Mesodermal cell (in vitro differentiated cells): ENCODE measurements around the gene RHBDD3.
"Not testable (repeated sequence)": the region's sequence is repeated elsewhere in the genome, so short reads cannot be mapped to it uniquely, and the experiment has no call there.

Source experiments
- H3K27ac ChIP-seq: 2 replicates; pipeline ENCODE4 v1.7.0; 2013; ENCODE audit warnings: mild to moderate bottlenecking, low read depth, low read length, moderate library complexity; ENCODE audit not compliant: severe bottlenecking
- H3K36me3 ChIP-seq: 2 replicates; pipeline ENCODE4 v1.7.1; 2013; ENCODE audit warnings: mild to moderate bottlenecking, low read length, moderate library complexity; ENCODE audit not compliant: control insufficient read depth, insufficient read depth
- H3K4me1 ChIP-seq: one replicate; pipeline ENCODE4 v1.7.1; 2013; ENCODE audit warnings: mild to moderate bottlenecking, low read length; ENCODE audit not compliant: insufficient read depth, control insufficient read depth, poor library complexity, severe bottlenecking
- H3K4me3 ChIP-seq: 2 replicates; pipeline ENCODE4 v1.7.0; 2013; ENCODE audit warnings: low read length, control low read depth, mild to moderate bottlenecking; ENCODE audit not compliant: insufficient read depth, poor library complexity, severe bottlenecking; ENCODE audit errors: extremely low read depth
- H3K9me3 ChIP-seq: 2 replicates; pipeline ENCODE4 v1.7.1; 2013; ENCODE audit warnings: mild to moderate bottlenecking, low read length, moderate library complexity; ENCODE audit not compliant: control insufficient read depth
- whole genome bisulfite sequencing, 2 experiments: methylation state at CpG; one replicate each; pipeline ENCODE4 v1.1.5; 2013; ENCODE audit warnings: missing lambda C conversion rate in 2 of 2; ENCODE audit not compliant: insufficient coverage in 2 of 2; 5-methylcytosine and 5-hydroxymethylcytosine counted together

Gene RHBDD3

GRCh38 chr22:29257751-29258181 lies 10.0 kb downstream of the RHBDD3 start:
- no peak overlapping the region for H3K27ac ChIP-seq
- no peaks in the 10 kb centered on the region for H3K9me3 ChIP-seq
- H3K36me3 ChIP-seq: peaks cover 14% of the 10 kb centered on the region
- no peaks in the 10 kb centered on the region for H3K4me1 ChIP-seq
- H3K4me3 ChIP-seq: no peak overlapping the region
- 91% methylated on average over 7 to 8 of the region's 8 CpGs for WGBS, 2 experiments

GRCh38 chr22:29256606-29257325 lies 11.0 kb downstream of the RHBDD3 start:
- no peak overlapping the region for H3K4me3 ChIP-seq
- 84 to 93% methylated on average over 6 to 7 of the region's 8 CpGs for WGBS, 2 experiments
- peaks cover 14% of the 10 kb centered on the region for H3K36me3 ChIP-seq
- no peaks in the 10 kb centered on the region for H3K9me3 ChIP-seq
- no peak overlapping the region for H3K27ac ChIP-seq
- H3K4me1 ChIP-seq: no peaks in the 10 kb centered on the region

GRCh38 chr22:29255064-29255621 lies 12.6 kb downstream of the RHBDD3 start:
- Histone ChIP-seq H3K27ac (no peak overlapping the region), H3K36me3 (peaks cover 11% of the 10 kb centered on the region), H3K4me3 (no peak overlapping the region), H3K9me3 (no peaks in the 10 kb centered on the region), H3K4me1 (no peaks in the 10 kb centered on the region)
- 94 to 100% methylated on average over 3 to 7 of the region's 11 CpGs for WGBS, 2 experiments

DNA sequence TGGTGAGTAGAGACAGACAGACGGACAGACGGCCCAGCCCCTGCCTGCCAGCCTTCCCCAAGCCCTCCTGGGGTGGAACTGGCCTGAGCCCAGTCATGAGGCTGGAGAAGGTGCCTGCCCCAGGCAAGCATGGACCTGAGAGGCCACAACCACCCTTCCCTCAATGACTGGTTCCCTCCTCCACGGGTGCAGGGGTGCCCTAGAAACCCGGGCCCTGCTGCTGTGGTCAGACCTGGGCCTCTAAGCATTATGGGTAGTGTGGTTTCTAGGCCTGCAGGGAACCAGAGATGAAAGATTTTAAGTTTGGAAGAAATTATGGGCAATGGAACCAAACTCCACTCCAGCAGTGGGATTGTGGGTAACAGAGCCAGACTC lies 13.5 kb downstream of the RHBDD3 start:
- 80 to 83% methylated on average over 1 to 2 of the region's 4 CpGs for WGBS, 2 experiments
- Histone ChIP-seq H3K36me3 (peaks cover 2% of the 10 kb centered on the region), H3K4me1 (no peaks in the 10 kb centered on the region)

GRCh38 chr22:29253561-29254285 lies 14.1 kb downstream of the RHBDD3 start:
- WGBS, 2 experiments: 78 to 80% methylated on average over 7 to 13 of the region's 14 CpGs
- no peaks in the 10 kb centered on the region for H3K36me3 ChIP-seq
- no peak overlapping the region for H3K27ac ChIP-seq
- H3K4me3 ChIP-seq: no peak overlapping the region
- H3K4me1 ChIP-seq: no peaks in the 10 kb centered on the region
- H3K9me3 ChIP-seq: no peaks in the 10 kb centered on the region

More for the DNA sequence above, 13.5 kb downstream of the RHBDD3 start:
- no peaks in the 10 kb centered on the region for H3K9me3 ChIP-seq
- no peak overlapping the region for H3K4me3 ChIP-seq
- H3K27ac ChIP-seq: no peak overlapping the region

- Histone ChIP-seq H3K36me3 (no peaks in the 10 kb centered on the region), H3K4me3 (no peak overlapping the region), H3K4me1 (no peaks in the 10 kb centered on the region), H3K9me3 (no peaks in the 10 kb centered on the region), H3K27ac (no peak overlapping the region)
- 90 to 95% methylated on average over 10 of the region's 10 CpGs for WGBS, 2 experiments
These were observed 15.5 kb downstream of the RHBDD3 start for GRCh38 chr22:29251981-29252911.

DNA sequence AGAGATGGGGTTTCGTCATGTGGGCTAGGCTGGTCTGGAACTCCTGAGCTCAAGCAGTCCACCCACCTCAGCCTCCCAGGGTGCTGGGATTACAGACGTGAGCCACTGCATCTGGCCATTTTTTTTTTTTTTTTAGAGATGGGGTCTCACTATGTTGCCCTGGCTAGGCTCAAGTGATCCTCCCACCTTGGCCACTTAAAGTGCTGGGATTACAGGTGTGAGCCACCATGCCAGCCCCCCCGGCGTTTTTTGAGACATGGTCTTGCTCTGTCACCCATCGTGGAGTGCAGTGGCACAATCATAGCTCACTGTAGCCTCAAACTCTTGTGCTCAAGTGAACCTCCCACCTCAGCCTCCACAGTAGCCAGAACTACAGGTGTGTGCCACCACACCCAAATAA lies 16.5 kb downstream of the RHBDD3 start:
- no peaks in the 10 kb centered on the region for H3K9me3 ChIP-seq
- H3K36me3 ChIP-seq: no peaks in the 10 kb centered on the region
- H3K4me1 ChIP-seq: no peaks in the 10 kb centered on the region
- H3K27ac ChIP-seq: no peak overlapping the region
- H3K4me3 ChIP-seq: no peak overlapping the region
- WGBS, 2 experiments: 92 to 94% methylated on average over 3 of the region's 5 CpGs

DNA sequence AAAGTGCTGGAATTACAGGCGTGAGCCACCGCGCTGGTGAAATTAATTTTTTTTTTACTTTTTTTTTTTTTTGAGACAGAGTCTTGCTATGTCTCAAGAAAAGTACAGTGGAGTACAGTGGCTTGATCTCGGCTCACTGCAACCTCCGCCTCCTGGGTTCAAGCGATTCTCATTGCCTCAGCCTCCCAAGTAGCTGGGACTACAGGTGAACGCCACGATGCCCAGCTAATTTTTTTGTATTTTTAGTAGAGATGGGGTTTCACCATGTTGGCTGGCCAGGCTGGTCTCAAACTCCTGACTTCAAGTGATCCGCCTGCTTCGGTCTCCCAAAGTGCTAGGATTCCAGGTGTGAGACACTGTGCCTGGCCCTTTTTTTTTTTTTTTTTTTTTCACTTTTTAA lies 19.9 kb downstream of the RHBDD3 start:
- H3K9me3 ChIP-seq, H3K4me1 ChIP-seq, H3K27ac ChIP-seq, H3K36me3 ChIP-seq, H3K4me3 ChIP-seq: not testable (repeated sequence)
- 85 to 100% methylated on average over 5 to 6 of the region's 10 CpGs for WGBS, 2 experiments

GRCh38 chr22:29245626-29246385 lies 22.0 kb downstream of the RHBDD3 start:
- 37 to 58% methylated on average over 7 to 8 of the region's 11 CpGs for WGBS, 2 experiments
- Histone ChIP-seq H3K4me3 (no peak overlapping the region), H3K4me1 (no peaks in the 10 kb centered on the region), H3K36me3 (no peaks in the 10 kb centered on the region), H3K9me3 (peaks cover 7% of the 10 kb centered on the region), H3K27ac (no peak overlapping the region)
